GM18517 (cell line): Measurements from ENCODE around the gene ABCB1.
A peak's percentile ranks its signal among the peaks of the same experiment; 100 is the strongest.
"Not testable (repeated sequence)": the region's sequence is repeated elsewhere in the genome, so short reads cannot be mapped to it uniquely, and the experiment has no call there.

Experiments used
- ATAC-seq: cut with Tn5 transposase; IDR thresholded peaks from one replicate; pipeline ENCODE4 v1.9.1; 2021; ENCODE audit warnings: mild to moderate bottlenecking, moderate library complexity; ENCODE audit not compliant: unreplicated experiment

Gene ABCB1

GRCh38 chr7:87474533-87475358, 125.9 kb downstream of the ABCB1 start:
- peak; percentile 72 for ATAC-seq

DNA sequence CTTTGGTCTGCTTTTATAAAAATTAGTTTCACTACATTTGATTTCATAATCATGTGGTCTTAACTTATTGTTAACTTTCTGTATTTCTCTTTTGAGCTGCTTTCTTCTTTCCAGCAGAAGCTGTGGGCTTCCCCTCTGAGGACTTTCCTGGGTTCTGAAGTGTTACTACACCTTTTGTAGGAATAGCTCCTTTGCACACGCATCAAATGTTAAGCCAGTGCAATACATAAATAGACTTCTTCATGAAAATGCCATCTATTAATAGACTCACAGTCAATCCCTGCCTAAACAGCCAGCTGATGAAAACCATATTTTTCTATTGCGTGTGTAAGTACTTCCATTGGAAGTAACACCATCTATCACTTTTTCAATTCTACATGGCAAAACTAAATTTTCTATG, 126.7 kb downstream of the ABCB1 start:
- peak; percentile 14 for ATAC-seq

GRCh38 chr7:87473192-87473591, 127.5 kb downstream of the ABCB1 start:
- no peak for ATAC-seq

GRCh38 chr7:87471473-87471872, 129.2 kb downstream of the ABCB1 start:
- no peak for ATAC-seq

DNA sequence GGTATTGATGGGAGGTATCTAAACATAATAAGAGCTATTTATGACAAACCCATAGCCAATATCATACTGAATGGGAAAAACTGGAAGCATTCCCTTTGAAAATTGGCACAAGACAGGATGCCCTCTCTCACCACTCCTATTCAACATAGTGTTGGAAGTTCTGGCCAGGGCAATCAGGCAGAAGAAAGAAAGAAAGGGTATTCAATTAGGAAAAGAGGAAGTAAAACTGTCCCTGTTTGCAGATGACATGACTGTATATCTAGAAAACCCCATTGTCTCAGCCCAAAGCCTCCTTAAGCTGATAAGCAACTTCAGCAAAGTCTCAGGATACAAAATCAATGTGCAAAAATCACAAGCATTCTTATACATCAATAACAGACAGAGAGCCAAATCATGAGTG, 131.5 kb downstream of the ABCB1 start:
- ATAC-seq, result not testable (repeated sequence)

DNA sequence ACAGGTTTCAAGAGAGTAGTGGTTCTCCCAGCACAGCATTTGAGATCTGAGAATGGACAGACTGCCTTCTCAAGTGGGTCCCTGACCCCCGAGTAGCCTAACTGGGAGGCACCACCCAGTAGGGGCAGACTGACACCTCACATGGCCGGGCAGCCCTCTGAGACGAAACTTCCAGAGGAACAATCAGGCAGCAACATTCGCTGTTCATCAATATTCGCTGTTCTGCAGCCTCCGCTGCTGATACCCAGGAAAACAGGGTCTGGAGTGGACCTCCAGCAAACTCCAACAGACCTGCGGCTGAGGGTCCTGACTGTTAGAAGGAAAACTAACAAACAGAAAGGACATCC, 135.2 kb downstream of the ABCB1 start:
- ATAC-seq, result not testable (repeated sequence)

DNA sequence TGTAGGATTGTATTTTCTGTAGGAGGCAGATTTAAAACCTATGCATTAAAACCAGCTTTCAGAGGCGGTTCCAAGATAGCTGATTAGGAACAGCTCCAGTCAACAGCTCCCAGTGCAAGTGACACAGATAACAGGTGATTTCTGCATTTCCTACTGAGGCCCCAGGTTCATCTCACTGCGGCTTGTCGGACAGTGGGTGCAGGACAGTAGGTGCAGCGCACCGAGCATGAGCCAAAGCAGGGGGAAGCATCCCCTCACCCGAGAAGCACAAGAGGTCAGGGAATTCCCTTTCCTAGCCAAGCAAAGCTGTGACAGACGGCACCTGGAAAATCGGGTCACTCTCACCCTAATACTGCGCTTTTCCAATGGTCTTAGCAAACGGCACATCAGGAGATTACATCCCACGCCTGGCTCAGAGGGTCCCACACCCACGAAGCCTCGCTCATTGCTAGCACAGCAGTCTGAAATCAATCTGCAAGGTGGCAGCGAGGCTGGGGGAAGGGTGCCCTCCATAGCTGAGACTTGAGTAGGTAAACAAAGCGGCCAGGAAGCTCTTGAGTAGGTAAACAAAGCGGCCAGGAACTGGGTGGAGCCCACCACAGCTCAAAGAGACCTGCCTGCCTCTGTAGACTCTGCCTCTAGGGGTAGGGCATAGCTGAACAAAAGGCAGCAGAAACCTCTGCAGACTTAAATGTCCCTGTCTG, 135.7 kb downstream of the ABCB1 start:
- not testable (repeated sequence) for ATAC-seq

DNA sequence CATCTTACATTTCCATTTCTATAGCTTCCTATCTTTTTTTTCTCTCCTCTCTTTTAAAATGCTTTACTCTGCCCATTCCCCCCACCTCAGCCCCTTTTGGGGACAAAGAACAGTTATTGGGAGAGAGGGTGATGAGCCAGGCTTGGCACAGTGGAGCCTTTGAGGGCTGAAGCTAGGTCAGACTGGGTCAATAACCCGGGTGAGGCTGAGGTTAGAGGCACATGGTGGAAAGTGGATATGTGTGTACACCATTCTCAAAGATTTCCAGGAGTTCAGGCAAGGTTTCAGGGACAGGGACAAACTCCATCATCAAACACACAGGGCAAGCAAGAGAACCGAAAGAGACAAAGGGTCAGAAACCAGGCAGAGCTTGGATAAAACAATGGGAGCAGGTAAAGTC, 136.7 kb downstream of the ABCB1 start:
- no peak for ATAC-seq

DNA sequence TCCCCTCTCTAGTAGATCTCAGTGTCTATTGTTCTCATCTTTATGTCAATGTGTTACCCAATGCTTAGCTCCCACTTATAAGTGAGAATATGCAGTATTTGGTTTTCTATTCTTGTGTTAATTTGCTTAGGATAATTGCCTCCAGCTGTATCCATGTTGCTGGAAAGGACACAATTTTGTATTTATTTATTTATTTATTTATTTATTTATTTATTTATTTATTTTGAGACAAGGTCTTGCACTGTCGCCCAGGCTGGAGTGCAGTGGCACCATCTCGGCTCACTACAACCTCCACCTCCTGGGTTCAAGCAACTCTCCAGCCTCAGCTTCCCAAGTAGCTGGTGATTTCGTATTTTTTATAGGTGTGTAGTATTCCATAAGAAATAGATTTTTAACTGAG, 140.2 kb downstream of the ABCB1 start:
- ATAC-seq, result not testable (repeated sequence)

GRCh38 chr7:87459941-87460340, 140.7 kb downstream of the ABCB1 start:
- ATAC-seq, result no peak

DNA sequence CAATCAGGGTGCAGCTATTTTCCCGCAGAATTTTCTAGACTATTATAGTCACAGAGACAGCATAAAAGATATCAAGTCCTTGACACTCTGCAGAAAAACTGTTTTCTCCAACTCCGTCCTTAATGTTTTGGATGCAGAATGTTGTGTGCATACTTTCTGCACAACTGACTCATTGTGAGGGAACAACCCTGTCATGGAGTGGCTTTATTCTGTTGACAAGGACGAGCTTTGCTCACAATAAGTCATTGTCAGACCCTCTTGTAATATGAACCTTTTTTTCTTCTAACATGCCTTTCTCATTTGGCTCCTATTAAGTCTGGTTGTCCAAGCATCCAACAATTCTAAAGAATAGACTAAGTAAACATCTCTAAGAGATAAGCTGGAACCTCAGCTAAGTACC, 142.5 kb downstream of the ABCB1 start:
- ATAC-seq, result no peak

GRCh38 chr7:87456247-87456646, 144.4 kb downstream of the ABCB1 start:
- no peak for ATAC-seq
